Activated CD4-positive, CD25-positive, alpha-beta regulatory T cell treated with anti-CD3 and anti-CD28 coated beads, Interleukin-2, amount 50 U/mL, for 16 hours (primary cell): ENCODE results near the gene SIGLEC15.
A peak's percentile ranks its signal among the peaks of the same experiment; 100 is the strongest.

ENCODE experiments used
- DNase-seq: peaks from one replicate; pipeline ENCODE4 v3.0.0-alpha.2; 2020; ENCODE audit warnings: low read depth, low spot score

SIGLEC15 gene

GRCh38 chr18:45879681-45880655, 54.5 kb downstream of the SIGLEC15 start:
- peak; percentile 36 for DNase-seq

GRCh38 chr18:45880876-45881558, 55.5 kb downstream of the SIGLEC15 start:
- no peak for DNase-seq

GRCh38 chr18:45887585-45887984, 62.1 kb downstream of the SIGLEC15 start:
- no peak for DNase-seq

- no peak for DNase-seq
These were observed 64.1 kb downstream of the SIGLEC15 start for GRCh38 chr18:45889419-45890064.

GRCh38 chr18:45890606-45891005, 65.1 kb downstream of the SIGLEC15 start:
- DNase-seq: no peak

- no peak for DNase-seq
These were observed 66.3 kb downstream of the SIGLEC15 start for GRCh38 chr18:45891806-45892205.
